SK-N-SH (cell line): Measurements from ENCODE around the gene KANK3. TPM values are rescaled to one million over a fixed set of nuclear protein-coding genes. Genes with fewer than 3 reads are reported as not detected.

Experiments used
- CTCF ChIA-PET: fragments of 300-600, 350-600 bp; formaldehyde crosslinking; extraction: SDS; loops from one replicate; lab custom pipeline; 2021; lab: Yijun Ruan, JAX
- POLR2A ChIA-PET: fragments of 350-600 bp; sonication (Branson Sonifier 250); formaldehyde crosslinking; extraction: SDS; loops from one replicate; lab custom pipeline; 2020; ENCODE audit warnings: antibody characterized with exemption, inconsistent platforms; lab: Yijun Ruan, JAX
- DNase-seq: peaks from one replicate; pipeline ENCODE4 v3.0.0; 2012
- H2AFZ ChIP-seq: fragments of 200-600 bp; sonication (generic); 2 replicates; pipeline ENCODE4 v1.8.1; 2016; ENCODE audit warnings: antibody characterized with exemption, mild to moderate bottlenecking, low read depth
- H3F3A ChIP-seq: fragments of 200-600 bp; sonication (generic); replicated peaks from 2 replicates; pipeline ENCODE3; 2016; ENCODE audit warnings: antibody characterized with exemption, mild to moderate bottlenecking; ENCODE audit not compliant: insufficient read depth
- H3K27ac ChIP-seq, 2 experiments: fragments of 200-500 bp in 1 of 2; fragments of 200-600 bp in 1 of 2; sonication (Bioruptor generic) in 1 of 2; sonication (generic), shearing (Covaris generic) in 1 of 2; 2 replicates each; pipeline versions ENCODE4 v1.5.1 to v1.6.1; 2014 to 2016; ENCODE audit warnings: low read depth in 2 of 2, inconsistent platforms in 1 of 2, low read length in 1 of 2, mild to moderate bottlenecking in 1 of 2, mixed read lengths in 1 of 2
- H3K27me3 ChIP-seq: fragments of 200-600 bp; sonication (generic), shearing (Covaris generic); 2 replicates; pipeline ENCODE4 v1.6.1; 2016; ENCODE audit warnings: mixed run types; ENCODE audit not compliant: insufficient read depth
- H3K36me3 ChIP-seq, 2 experiments: fragments of 200-500 bp in 1 of 2; fragments of 200-600 bp in 1 of 2; sonication (Bioruptor generic) in 1 of 2; sonication (generic) in 1 of 2; replicated peaks in 1 of 2; 2 replicates each; pipeline versions ENCODE3 to v1.5.1; 2014 to 2016; ENCODE audit warnings: low read length in 1 of 2, mild to moderate bottlenecking in 1 of 2; ENCODE audit not compliant: insufficient read depth in 2 of 2, control insufficient read depth in 1 of 2
- H3K4me1 ChIP-seq, 2 experiments: fragments of 200-500 bp in 1 of 2; fragments of 200-600 bp in 1 of 2; sonication (Bioruptor generic) in 1 of 2; sonication (generic), shearing (Covaris generic) in 1 of 2; 2 replicates each; pipeline versions ENCODE4 v1.5.1 to v1.6.1; 2014 to 2016; ENCODE audit warnings: low read depth in 1 of 2, low read length in 1 of 2, mixed run types in 1 of 2; ENCODE audit not compliant: insufficient read depth in 2 of 2, control insufficient read depth in 1 of 2
- H3K4me2 ChIP-seq: fragments of 200-600 bp; sonication (generic), shearing (Covaris generic); 2 replicates; pipeline ENCODE4 v1.6.1; 2017; ENCODE audit warnings: mixed run types
- H3K4me3 ChIP-seq, 2 experiments: fragments of 200-500 bp in 1 of 2; fragments of 200-600 bp in 1 of 2; sonication (Bioruptor generic) in 1 of 2; sonication (generic), shearing (Covaris generic) in 1 of 2; 2 replicates each; pipeline versions ENCODE4 v1.5.1 to v1.8.1; 2014 to 2016; ENCODE audit warnings: low read depth in 2 of 2, inconsistent platforms in 1 of 2, low read length in 1 of 2, mild to moderate bottlenecking in 1 of 2, mixed read lengths in 1 of 2, moderate library complexity in 1 of 2
- H3K79me2 ChIP-seq: fragments of 200-600 bp; sonication (generic); 2 replicates; pipeline ENCODE4 v1.8.1; 2017; ENCODE audit warnings: mild to moderate bottlenecking; ENCODE audit not compliant: insufficient read depth
- H3K9ac ChIP-seq: fragments of 200-600 bp; sonication (generic); 2 replicates; pipeline ENCODE4 v1.6.1; 2017; ENCODE audit warnings: mixed run types
- H3K9me2 ChIP-seq: fragments of 200-600 bp; sonication (generic); 2 replicates; pipeline ENCODE4 v1.6.1; 2017; ENCODE audit warnings: mixed run types
- H3K9me3 ChIP-seq: fragments of 200-600 bp; sonication (generic); 2 replicates; pipeline ENCODE4 v1.6.1; 2017; ENCODE audit warnings: mixed run types, mild to moderate bottlenecking, moderate library complexity
- H4K20me1 ChIP-seq: fragments of 200-600 bp; sonication (generic); 2 replicates; pipeline ENCODE4 v1.6.1; 2017; ENCODE audit warnings: mild to moderate bottlenecking, mixed run types; ENCODE audit not compliant: insufficient read depth
- CHD2 ChIP-seq: fragments of 150-350 bp; IDR thresholded peaks from 2 replicates; pipeline ENCODE4 v1.6.1; 2018; ENCODE audit warnings: low read length; ENCODE audit not compliant: partially characterized antibody
- CTCF ChIP-seq: fragments of 200-600 bp; sonication (generic); IDR thresholded peaks from 2 replicates; pipeline ENCODE4 v1.6.1; 2017; ENCODE audit warnings: antibody characterized with exemption, mild to moderate bottlenecking, moderate library complexity
- FOXJ3 ChIP-seq: sonication (generic); formaldehyde crosslinking; IDR thresholded peaks from 2 replicates; pipeline ENCODE4 v1.5.1; 2020; ENCODE audit warnings: mild to moderate bottlenecking, missing genetic modification reagents
- GATA2 ChIP-seq: sonication (generic); formaldehyde crosslinking; IDR thresholded peaks from 2 replicates; pipeline ENCODE4 v1.5.0; 2020; ENCODE audit warnings: mild to moderate bottlenecking, missing genetic modification reagents
- IRF3 ChIP-seq: fragments of 150-350 bp; IDR thresholded peaks from 2 replicates; pipeline ENCODE4 v1.6.1; 2016; ENCODE audit warnings: mild to moderate bottlenecking, low read depth, low read length
- RAD21 ChIP-seq: IDR thresholded peaks from 2 replicates; pipeline ENCODE4 v1.6.1; 2012; ENCODE audit warnings: mild to moderate bottlenecking, low read length
- RFX5 ChIP-seq: IDR thresholded peaks from 2 replicates; pipeline ENCODE4 v1.6.1; 2012; ENCODE audit warnings: mild to moderate bottlenecking, improper control_type of control experiment, low read length
- RXRA ChIP-seq: IDR thresholded peaks from 2 replicates; pipeline ENCODE4 v1.4.0; 2012; ENCODE audit warnings: low read depth, mild to moderate bottlenecking, borderline replicate concordance
- SIN3A ChIP-seq: IDR thresholded peaks from 2 replicates; pipeline ENCODE4 v1.6.1; 2012; ENCODE audit warnings: low read depth, mild to moderate bottlenecking, low read length, moderate library complexity, borderline replicate concordance
- TAF1 ChIP-seq: IDR thresholded peaks from 2 replicates; pipeline ENCODE4 v1.6.1; 2012; ENCODE audit warnings: low read depth, mild to moderate bottlenecking, low read length, moderate library complexity, borderline replicate concordance
- TCF12 ChIP-seq: IDR thresholded peaks from 2 replicates; pipeline ENCODE4 v1.4.0; 2012
- TEAD4 ChIP-seq: IDR thresholded peaks from 2 replicates; pipeline ENCODE4 v1.4.0; 2012; ENCODE audit warnings: mild to moderate bottlenecking, borderline replicate concordance; ENCODE audit not compliant: insufficient read depth
- USF2 ChIP-seq: fragments of 150-350 bp; IDR thresholded peaks from 2 replicates; pipeline ENCODE4 v1.6.1; 2017; ENCODE audit warnings: antibody characterized with exemption, low read length, low read depth, borderline replicate concordance
- ZBTB33 ChIP-seq: IDR thresholded peaks from 2 replicates; pipeline ENCODE4 v1.4.0; 2012; ENCODE audit warnings: low read depth, borderline replicate concordance
- WGBS: methylation state at CpG from one replicate; pipeline ENCODE4 v1.1.6; 2017; ENCODE audit warnings: low lambda C conversion rate; 5-methylcytosine and 5-hydroxymethylcytosine counted together
- polyA plus RNA-seq, 3 experiments: library from polyadenylated mRNA; depleted of rRNA; stranded (reverse); fragments of >200 nt; gene quantifications; 2 replicates each; pipeline ENCODE4 v1.2.3, GENCODE V29; 2012

Gene KANK3
- polyA plus RNA-seq, 1 of the 3 experiments (the other 2 are of a cell fraction) = 0.51 TPM

- Histone ChIP-seq H3K27me3 (peaks cover 43% of the 10 kb centered on the region), H3K9ac (no peak overlapping the region), H2AFZ (no peak overlapping the region), H3K4me1 (no peaks in the 10 kb centered on the region; a peak in 1 of 4 replicates), H3F3A (no peaks in the 10 kb centered on the region), H3K4me3 (no peak overlapping the region), H4K20me1 (no peaks in the 10 kb centered on the region), H3K9me2 (no peaks in the 10 kb centered on the region), H3K79me2 (no peaks in the 10 kb centered on the region), H3K27ac (no peak overlapping the region), H3K4me2 (no peak overlapping the region), H3K36me3 (no peaks in the 10 kb centered on the region), H3K9me3 (no peaks in the 10 kb centered on the region)
- TF ChIP-seq CHD2 = no peak
- TF ChIP-seq TEAD4 = no peak
- TF ChIP-seq USF2 = no peak
- no peak for TF ChIP-seq TAF1
- TF ChIP-seq FOXJ3 (CRISPR knock-in tag) = no peak
- no peak for TF ChIP-seq RAD21
- no peak for TF ChIP-seq IRF3
- no peak for TF ChIP-seq CTCF
- TF ChIP-seq RXRA = no peak
- TF ChIP-seq SIN3A = no peak
- TF ChIP-seq ZBTB33 = no peak
- TF ChIP-seq RFX5 = no peak
- TF ChIP-seq GATA2 (CRISPR knock-in tag) = no peak
- no peak for TF ChIP-seq TCF12
- ChIA-PET CTCF (interaction anchor here (1.2 to 4.0 kb wide), 4 partner anchors 21 to 173 kb away, joined by 3 to 27 read pairs (median 5); no protein-coding TSS in a partner anchor), POLR2A (no interaction called here)
- WGBS = 22% methylated on average over 34 of the region's 52 CpGs
- peak; percentile 45 for DNase-seq
These were observed 9.9 kb downstream of the KANK3 start for GRCh38 chr19:8332976-8333766.
